Measurements from ENCODE around the gene FANK1. TPM values are rescaled to one million over a fixed set of nuclear protein-coding genes. Genes with fewer than 3 reads are reported as not detected.
"Not testable (repeated sequence)": the region's sequence is repeated elsewhere in the genome, so short reads cannot be mapped to it uniquely, and the experiment has no call there.

Gene FANK1
- total RNA-seq, 1 experiment from 2014 or later: 0.18 TPM

DNA sequence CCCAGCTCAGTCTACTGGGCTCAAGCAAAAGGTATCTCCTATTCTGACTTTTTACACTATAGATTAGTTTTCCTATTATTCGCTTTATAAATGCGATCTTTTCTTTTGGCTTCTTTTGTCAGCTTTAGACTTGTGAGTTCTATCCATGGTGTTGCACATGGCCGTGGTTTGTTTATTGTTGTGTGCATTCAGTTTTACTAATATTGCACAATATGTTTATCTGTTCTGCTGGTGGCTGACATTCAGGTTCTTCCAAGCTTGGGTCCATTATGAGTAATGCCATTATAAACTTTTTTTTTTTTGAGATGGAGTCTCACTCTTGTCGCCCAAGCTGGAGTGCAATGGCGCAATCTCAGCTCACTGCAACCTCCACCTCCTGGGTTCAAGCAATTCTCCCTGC, 30.9 kb downstream of the FANK1 start:
- not testable (repeated sequence) for H3K27ac ChIP-seq; H3K27me3 ChIP-seq (replicated peaks); DNase-seq (ENCODE audit: low read depth in 1 of 2, low spot score in 2 of 2); H3K9me3 ChIP-seq (replicated peaks); H3K4me3 ChIP-seq; H3K4me1 ChIP-seq (replicated peaks); H3K36me3 ChIP-seq

- Histone ChIP-seq H3K36me3 (no peaks in the 10 kb centered on the region), H3K4me3 (no peak overlapping the region), H3K27me3 (replicated peaks) (peaks cover 8% of the 10 kb centered on the region), H3K9me3 (replicated peaks) (no peaks in the 10 kb centered on the region), H3K27ac (no peak overlapping the region), H3K4me1 (replicated peaks) (no peaks in the 10 kb centered on the region)
- DNase-seq (ENCODE audit: low read depth in 1 of 2, low spot score in 2 of 2): no peak
Measured at GRCh38 chr10:125928928-125929585, 32.7 kb downstream of the FANK1 start.

DNA sequence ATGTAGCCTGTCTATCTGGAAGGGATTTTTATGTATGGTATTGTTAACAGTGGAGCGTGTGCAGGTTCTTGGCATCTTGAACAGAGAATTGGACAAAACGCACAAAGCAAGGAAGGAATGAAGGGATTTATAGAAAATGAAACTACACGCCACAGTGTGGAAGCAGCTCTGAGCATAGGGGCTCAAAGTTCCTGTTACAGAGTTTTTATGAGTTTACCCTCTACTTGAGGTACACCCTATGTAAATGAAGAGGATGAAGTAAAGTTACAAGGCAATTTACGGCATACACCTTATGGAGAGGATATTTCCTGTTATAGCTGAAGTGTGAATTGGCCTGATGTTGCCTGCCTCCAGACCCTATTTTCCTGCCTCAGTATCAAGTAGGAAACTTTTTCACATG, 33.3 kb downstream of the FANK1 start:
- Histone ChIP-seq H3K27me3 (replicated peaks) (peaks cover 8% of the 10 kb centered on the region), H3K36me3 (no peaks in the 10 kb centered on the region), H3K4me3 (no peak overlapping the region), H3K9me3 (replicated peaks) (no peaks in the 10 kb centered on the region), H3K27ac (no peak overlapping the region), H3K4me1 (replicated peaks) (no peaks in the 10 kb centered on the region)
- DNase-seq (ENCODE audit: low read depth in 1 of 2, low spot score in 2 of 2): no peak

GRCh38 chr10:125933693-125934092, 37.3 kb downstream of the FANK1 start:
- no peaks in the 10 kb centered on the region for H3K9me3 ChIP-seq (replicated peaks)
- DNase-seq (ENCODE audit: low read depth in 1 of 2, low spot score in 2 of 2): no peak
- no peak overlapping the region for H3K4me3 ChIP-seq
- no peak overlapping the region for H3K27ac ChIP-seq
- H3K27me3 ChIP-seq (replicated peaks): peaks cover 8% of the 10 kb centered on the region
- no peaks in the 10 kb centered on the region for H3K36me3 ChIP-seq
- no peaks in the 10 kb centered on the region for H3K4me1 ChIP-seq (replicated peaks)

GRCh38 chr10:125936331-125936730, 40.0 kb downstream of the FANK1 start:
- no peak for DNase-seq (ENCODE audit: low read depth in 1 of 2, low spot score in 2 of 2)
- H3K4me3 ChIP-seq: no peak overlapping the region
- no peaks in the 10 kb centered on the region for H3K36me3 ChIP-seq
- H3K4me1 ChIP-seq (replicated peaks): no peaks in the 10 kb centered on the region
- peaks cover 8% of the 10 kb centered on the region for H3K27me3 ChIP-seq (replicated peaks)
- H3K27ac ChIP-seq: no peak overlapping the region
- H3K9me3 ChIP-seq (replicated peaks): no peaks in the 10 kb centered on the region

- Histone ChIP-seq H3K4me3 (no peak overlapping the region), H3K27ac (no peak overlapping the region), H3K27me3 (replicated peaks) (no peaks in the 10 kb centered on the region; the same call in 1 of the 2 replicates), H3K36me3 (no peaks in the 10 kb centered on the region), H3K4me1 (replicated peaks) (no peaks in the 10 kb centered on the region), H3K9me3 (replicated peaks) (peaks cover 2% of the 10 kb centered on the region; the same call in 1 of the 2 replicates)
- no peak for DNase-seq (ENCODE audit: low read depth in 1 of 2, low spot score in 2 of 2)
Measured at GRCh38 chr10:125940515-125940914, 44.2 kb downstream of the FANK1 start.

- DNase-seq (ENCODE audit: low read depth in 1 of 2, low spot score in 2 of 2): no peak
- H3K27ac ChIP-seq: no peak overlapping the region
- H3K4me1 ChIP-seq (replicated peaks): no peaks in the 10 kb centered on the region
- no peaks in the 10 kb centered on the region; the same call in 1 of the 2 replicates for H3K9me3 ChIP-seq (replicated peaks)
- H3K4me3 ChIP-seq: no peak overlapping the region
- no peaks in the 10 kb centered on the region for H3K36me3 ChIP-seq
- H3K27me3 ChIP-seq (replicated peaks): no peaks in the 10 kb centered on the region
Measured at GRCh38 chr10:125951290-125951689, 54.9 kb downstream of the FANK1 start.

DNA sequence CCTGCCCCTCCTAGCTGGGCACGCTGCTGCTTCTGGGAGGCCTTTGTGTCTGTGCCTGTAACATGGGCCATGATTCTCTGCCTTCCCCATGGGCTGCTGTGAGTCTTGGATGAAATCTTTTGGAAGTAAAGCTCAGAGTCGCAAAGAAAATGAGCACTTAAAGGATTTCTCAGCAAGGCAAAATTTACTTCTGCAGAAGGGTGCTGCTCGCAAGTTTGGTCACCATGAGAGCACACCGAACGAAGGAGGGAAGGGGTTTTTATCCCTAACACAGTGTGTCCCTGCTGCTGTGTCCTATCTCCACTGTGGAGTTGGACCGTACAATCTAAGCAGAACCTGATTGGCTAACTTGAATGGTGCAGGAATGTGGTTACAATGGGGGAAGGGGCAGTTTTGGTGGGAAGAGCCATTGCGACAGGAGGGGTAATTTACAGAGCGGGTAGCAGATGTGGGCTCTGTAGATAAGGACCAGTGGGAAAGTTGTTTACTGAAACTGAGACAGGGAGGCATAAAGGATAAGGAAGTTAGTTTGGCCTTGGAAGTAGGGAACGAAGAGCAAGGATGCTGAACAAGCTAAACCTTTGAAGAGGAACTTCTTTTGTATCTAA, 57.5 kb downstream of the FANK1 start:
- Histone ChIP-seq H3K9me3 (replicated peaks) (no peaks in the 10 kb centered on the region; the same call in 1 of the 2 replicates), H3K27me3 (replicated peaks) (no peaks in the 10 kb centered on the region), H3K4me3 (no peak overlapping the region), H3K36me3 (no peaks in the 10 kb centered on the region), H3K4me1 (replicated peaks) (no peaks in the 10 kb centered on the region), H3K27ac (no peak overlapping the region)
- no peak for DNase-seq (ENCODE audit: low read depth in 1 of 2, low spot score in 2 of 2)

- H3K27me3 ChIP-seq (replicated peaks): no peaks in the 10 kb centered on the region
- H3K4me1 ChIP-seq (replicated peaks): no peaks in the 10 kb centered on the region
- H3K36me3 ChIP-seq: no peaks in the 10 kb centered on the region
- H3K27ac ChIP-seq: no peak overlapping the region
- H3K4me3 ChIP-seq: no peak overlapping the region
- DNase-seq (ENCODE audit: low read depth in 1 of 2, low spot score in 2 of 2): no peak
- no peaks in the 10 kb centered on the region; the same call in 1 of the 2 replicates for H3K9me3 ChIP-seq (replicated peaks)
Measured at GRCh38 chr10:125955766-125956165, 59.4 kb downstream of the FANK1 start.

- no peak for DNase-seq (ENCODE audit: low read depth in 1 of 2, low spot score in 2 of 2)
- peaks cover 2% of the 10 kb centered on the region; the same call in 1 of the 2 replicates for H3K27me3 ChIP-seq (replicated peaks)
- no peak overlapping the region for H3K4me3 ChIP-seq
- H3K27ac ChIP-seq: no peak overlapping the region
- no peaks in the 10 kb centered on the region for H3K4me1 ChIP-seq (replicated peaks)
- H3K36me3 ChIP-seq: no peaks in the 10 kb centered on the region
- no peaks in the 10 kb centered on the region for H3K9me3 ChIP-seq (replicated peaks)
Measured at GRCh38 chr10:125961743-125962142, 65.4 kb downstream of the FANK1 start.

DNA sequence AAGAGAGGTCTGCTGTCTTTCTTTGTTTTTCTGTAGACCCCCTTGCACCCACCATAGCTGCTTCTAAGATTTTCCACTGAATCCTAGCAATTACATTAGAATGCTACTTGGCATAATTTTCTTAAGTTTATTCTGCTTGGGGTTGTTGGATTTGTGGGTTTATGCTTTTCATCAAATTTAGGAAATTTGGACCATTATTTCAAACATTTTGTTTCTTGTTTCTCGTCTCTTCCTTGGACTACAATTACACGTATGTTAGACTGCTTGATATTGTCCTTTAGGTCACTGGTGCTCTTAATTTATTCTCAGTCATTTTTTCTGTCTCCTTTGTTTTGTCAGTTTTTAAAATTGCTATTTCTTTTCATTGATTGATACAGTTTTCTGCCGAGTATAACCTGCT, 65.8 kb downstream of the FANK1 start:
- Histone ChIP-seq H3K9me3 (replicated peaks) (no peaks in the 10 kb centered on the region), H3K4me1 (replicated peaks) (no peaks in the 10 kb centered on the region), H3K36me3 (no peaks in the 10 kb centered on the region), H3K27ac (no peak overlapping the region), H3K27me3 (replicated peaks) (peaks cover 2% of the 10 kb centered on the region; the same call in 1 of the 2 replicates), H3K4me3 (no peak overlapping the region)
- no peak for DNase-seq (ENCODE audit: low read depth in 1 of 2, low spot score in 2 of 2)

- Histone ChIP-seq H3K27ac (no peak overlapping the region), H3K4me3 (no peak overlapping the region), H3K36me3 (no peaks in the 10 kb centered on the region), H3K27me3 (replicated peaks) (peaks cover 5% of the 10 kb centered on the region), H3K9me3 (replicated peaks) (no peaks in the 10 kb centered on the region), H3K4me1 (replicated peaks) (no peaks in the 10 kb centered on the region)
- no peak for DNase-seq (ENCODE audit: low read depth in 1 of 2, low spot score in 2 of 2)
Measured at GRCh38 chr10:125964558-125964957, 68.2 kb downstream of the FANK1 start.

GRCh38 chr10:125967533-125967932, 71.2 kb downstream of the FANK1 start:
- H3K9me3 ChIP-seq (replicated peaks): no peaks in the 10 kb centered on the region
- H3K4me3 ChIP-seq: no peak overlapping the region
- no peak for DNase-seq (ENCODE audit: low read depth in 1 of 2, low spot score in 2 of 2)
- no peaks in the 10 kb centered on the region for H3K4me1 ChIP-seq (replicated peaks)
- H3K36me3 ChIP-seq: no peaks in the 10 kb centered on the region
- H3K27me3 ChIP-seq (replicated peaks): peaks cover 5% of the 10 kb centered on the region
- no peak overlapping the region for H3K27ac ChIP-seq

- not testable (repeated sequence) for H3K27me3 ChIP-seq (replicated peaks); H3K27ac ChIP-seq; H3K4me1 ChIP-seq (replicated peaks); H3K36me3 ChIP-seq; H3K4me3 ChIP-seq; DNase-seq (ENCODE audit: low read depth in 1 of 2, low spot score in 2 of 2); H3K9me3 ChIP-seq (replicated peaks)
Measured at GRCh38 chr10:125970077-125970630, 73.8 kb downstream of the FANK1 start.

Measured in SJSA1 (cell line).